Muscle layer of duodenum (tissue), 2 donors: ENCODE measurements around the gene ARMC12.
A peak's percentile ranks its signal among the peaks of the same experiment; 100 is the strongest.

Experiments
- H3K27ac ChIP-seq: one replicate; pipeline ENCODE4 v1.7.0; 2013; ENCODE audit warnings: mild to moderate bottlenecking, low read length
- H3K27me3 ChIP-seq: one replicate; pipeline ENCODE4 v1.7.0; 2013; ENCODE audit warnings: low read depth, mild to moderate bottlenecking, control low read depth, low read length
- H3K36me3 ChIP-seq, 2 donors: one replicate each; pipeline ENCODE4 v1.7.0; 2013; ENCODE audit warnings: low read length in 2 of 2, control low read depth in 1 of 2, mild to moderate bottlenecking in 1 of 2; ENCODE audit not compliant: insufficient read depth in 2 of 2, control insufficient read depth in 1 of 2
- H3K4me1 ChIP-seq, 2 donors: one replicate each; pipeline ENCODE4 v1.7.0; 2013; ENCODE audit warnings: low read length in 2 of 2, mild to moderate bottlenecking in 2 of 2, control low read depth in 1 of 2, moderate library complexity in 1 of 2; ENCODE audit not compliant: insufficient read depth in 2 of 2, control insufficient read depth in 1 of 2
- H3K4me3 ChIP-seq, 2 donors: one replicate each; pipeline ENCODE4 v1.7.0; 2013; ENCODE audit warnings: low read length in 2 of 2, low read depth in 1 of 2, mild to moderate bottlenecking in 1 of 2
- H3K9me3 ChIP-seq, 2 donors: one replicate each; pipeline ENCODE4 v1.7.0; 2013; ENCODE audit warnings: low read length in 2 of 2, control low read depth in 1 of 2, mild to moderate bottlenecking in 1 of 2; ENCODE audit not compliant: control insufficient read depth in 1 of 2
- donor health status: healthy.

The ARMC12 gene

GRCh38 chr6:35759426-35759825 is 22.6 kb downstream of the ARMC12 start:
- Histone ChIP-seq H3K27me3 (peaks cover 16% of the 10 kb centered on the region), H3K4me3 (no peak overlapping the region), H3K27ac (no peak overlapping the region), H3K36me3 (no peaks in the 10 kb centered on the region), H3K9me3 (no peaks in the 10 kb centered on the region), H3K4me1 (no peaks in the 10 kb centered on the region)

GRCh38 chr6:35765739-35766138 is 28.9 kb downstream of the ARMC12 start:
- H3K36me3 ChIP-seq = no peaks in the 10 kb centered on the region
- no peaks in the 10 kb centered on the region for H3K4me1 ChIP-seq

GRCh38 chr6:35769211-35769610 is 32.4 kb downstream of the ARMC12 start:
- H3K27ac ChIP-seq = no peak overlapping the region
- H3K4me1 ChIP-seq = no peaks in the 10 kb centered on the region
- no peaks in the 10 kb centered on the region for H3K36me3 ChIP-seq
- H3K9me3 ChIP-seq = no peaks in the 10 kb centered on the region
- H3K27me3 ChIP-seq = peaks cover 4% of the 10 kb centered on the region
- no peak overlapping the region for H3K4me3 ChIP-seq

More at GRCh38 chr6:35765739-35766138, 28.9 kb downstream of the ARMC12 start:
- peaks cover 18% of the 10 kb centered on the region for H3K27me3 ChIP-seq
- no peaks in the 10 kb centered on the region for H3K9me3 ChIP-seq
- H3K27ac ChIP-seq = no peak overlapping the region
- no peak overlapping the region for H3K4me3 ChIP-seq

GRCh38 chr6:35771343-35771627 is 34.5 kb downstream of the ARMC12 start:
- Histone ChIP-seq H3K27ac (no peak overlapping the region), H3K9me3 (no peaks in the 10 kb centered on the region), H3K36me3 (no peaks in the 10 kb centered on the region), H3K4me1 (peaks cover 0 to 1% of the 10 kb centered on the region in 2 donors), H3K27me3 (no peaks in the 10 kb centered on the region), H3K4me3 (no peak overlapping the region)

DNA sequence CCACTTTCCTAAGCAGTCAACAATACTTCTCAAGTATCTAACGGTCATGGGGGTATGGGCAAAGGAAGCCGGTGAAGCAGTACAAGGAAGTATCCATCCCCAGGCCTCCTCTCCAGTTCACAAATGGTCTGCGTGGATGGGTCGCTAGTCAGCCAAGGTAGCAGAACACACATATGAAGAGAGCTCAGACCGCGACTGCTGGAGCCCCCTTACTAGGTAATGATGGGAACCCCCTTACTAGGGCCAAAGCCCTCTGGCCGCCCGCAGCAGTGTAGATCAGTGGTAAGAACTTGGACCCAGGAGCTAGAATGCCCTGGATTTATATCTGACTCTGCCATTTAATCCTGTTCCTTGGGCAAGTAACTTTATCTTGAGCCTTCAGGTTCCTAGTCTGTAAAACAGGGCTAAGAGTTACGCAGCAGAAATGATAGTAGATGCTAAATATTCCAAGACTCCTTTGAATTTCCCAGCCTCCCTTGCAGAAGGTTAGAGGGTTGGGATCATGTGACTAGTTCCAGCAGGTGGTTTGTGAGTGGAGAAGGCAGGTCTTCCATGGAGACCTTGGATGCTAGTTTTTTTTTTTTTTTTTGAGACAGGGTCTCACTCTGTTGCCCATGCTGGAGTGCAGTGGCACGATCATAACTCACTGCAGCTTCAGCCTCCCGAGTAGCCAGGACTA is 37.4 kb downstream of the ARMC12 start:
- Histone ChIP-seq H3K27me3 (no peaks in the 10 kb centered on the region), H3K27ac (no peak overlapping the region), H3K4me1 (peaks cover 0 to 4% of the 10 kb centered on the region in 2 donors), H3K9me3 (no peaks in the 10 kb centered on the region), H3K4me3 (no peak overlapping the region), H3K36me3 (no peaks in the 10 kb centered on the region)

GRCh38 chr6:35775031-35775430 is 38.2 kb downstream of the ARMC12 start:
- no peaks in the 10 kb centered on the region for H3K27me3 ChIP-seq
- no peak overlapping the region for H3K4me3 ChIP-seq
- no peak overlapping the region for H3K27ac ChIP-seq
- H3K4me1 ChIP-seq = peaks cover 0 to 4% of the 10 kb centered on the region in 2 donors
- no peaks in the 10 kb centered on the region for H3K9me3 ChIP-seq
- H3K36me3 ChIP-seq = no peaks in the 10 kb centered on the region

DNA sequence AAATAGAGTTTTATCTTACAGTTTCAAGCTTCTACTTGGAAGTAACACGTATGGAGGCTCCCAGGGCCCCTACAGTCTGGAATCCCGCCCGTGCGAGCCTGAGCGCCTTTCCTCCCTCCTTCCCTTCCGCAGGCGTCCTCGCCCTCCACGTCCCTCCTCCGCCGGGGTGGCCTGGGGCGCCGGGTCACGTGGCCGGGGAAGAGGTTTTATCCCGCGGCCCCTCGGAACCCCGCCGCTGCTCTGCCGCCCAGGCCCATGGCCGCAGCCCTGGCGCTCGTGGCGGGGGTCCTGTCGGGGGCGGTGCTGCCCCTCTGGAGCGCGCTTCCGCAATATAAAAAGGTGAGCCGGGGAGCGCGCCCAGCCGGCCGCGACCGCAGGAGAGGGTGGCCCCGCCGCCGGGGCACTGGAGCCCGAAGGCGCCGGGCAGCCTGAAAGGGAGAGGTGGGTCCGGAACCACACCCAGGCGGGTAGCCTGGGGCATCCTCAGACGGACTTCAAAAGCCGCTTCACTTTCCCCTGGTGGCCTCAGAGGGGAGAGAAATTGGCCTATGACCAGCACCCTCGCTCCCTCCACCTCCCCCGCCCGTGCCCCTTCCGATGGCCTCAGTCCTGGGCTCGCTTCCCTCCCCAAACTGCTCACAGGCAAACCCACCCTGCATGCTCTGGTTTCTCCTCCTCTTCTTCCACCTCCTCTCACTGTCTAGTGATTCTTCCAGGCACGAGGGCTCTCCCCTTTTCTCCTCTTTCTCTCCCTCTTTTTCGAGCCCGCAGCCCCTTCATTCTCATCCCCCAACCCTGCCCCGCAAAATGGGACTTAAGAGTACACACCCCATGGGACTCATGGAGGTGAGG is 39.8 kb downstream of the ARMC12 start, which contains the start of gene CLPSL2:
TSS of gene CLPSL2 (plus strand) at position 235 of the 852 bp plus-strand sequence. CDS start at position 256, 21 bp downstream.
- peaks cover 0 to 4% of the 10 kb centered on the region in 2 donors for H3K4me1 ChIP-seq
- H3K4me3 ChIP-seq = peak within 1 kb of the TSS in 1 of 2 donors; percentile 72
- H3K27me3 ChIP-seq = peaks cover 4% of the 10 kb centered on the region
- no peak within 1 kb of the TSS for H3K27ac ChIP-seq
- H3K36me3 ChIP-seq = no peaks in the 10 kb centered on the region
- H3K9me3 ChIP-seq = no peaks in the 10 kb centered on the region

DNA sequence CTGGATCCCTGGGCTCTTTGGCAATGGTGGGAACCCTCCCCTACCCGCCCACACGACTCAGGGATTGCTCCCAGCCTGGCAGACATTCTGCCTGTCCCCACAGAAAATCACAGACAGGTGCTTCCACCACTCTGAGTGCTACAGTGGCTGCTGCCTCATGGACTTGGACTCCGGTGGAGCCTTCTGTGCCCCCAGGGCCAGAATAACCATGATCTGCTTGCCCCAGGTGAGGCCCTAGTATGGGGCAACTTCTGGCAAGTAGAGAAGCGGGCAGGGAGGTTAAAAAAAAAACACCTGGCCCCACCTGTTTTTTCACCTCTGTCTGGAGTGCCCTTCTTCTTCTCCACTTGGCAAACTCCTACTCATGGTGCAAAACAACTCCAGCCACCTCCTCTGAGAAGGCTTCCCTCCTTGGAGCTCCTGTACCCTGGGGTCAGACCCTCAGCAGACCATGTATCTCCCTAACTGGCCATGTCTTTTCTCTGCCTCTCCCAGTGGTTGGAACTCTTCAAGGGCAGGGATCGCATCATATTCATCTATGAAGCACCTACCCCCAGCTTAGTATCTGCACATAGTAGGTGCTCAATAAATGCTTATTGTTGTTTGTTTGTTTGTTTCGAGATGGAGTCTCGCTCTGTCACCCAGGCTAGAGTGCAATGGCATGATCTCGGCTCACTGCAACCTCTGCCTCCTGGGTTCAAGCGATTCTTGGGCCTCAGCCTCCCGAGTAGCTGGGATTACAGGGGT is 40.7 kb downstream of the ARMC12 start:
- no peaks in the 10 kb centered on the region for H3K36me3 ChIP-seq
- H3K27me3 ChIP-seq = peaks cover 4% of the 10 kb centered on the region
- H3K4me1 ChIP-seq = peaks cover 0 to 4% of the 10 kb centered on the region in 2 donors
- no peak overlapping the region for H3K4me3 ChIP-seq
- H3K9me3 ChIP-seq = no peaks in the 10 kb centered on the region
- H3K27ac ChIP-seq = no peak overlapping the region

GRCh38 chr6:35778437-35778836 is 41.6 kb downstream of the ARMC12 start:
- Histone ChIP-seq H3K27me3 (peaks cover 4% of the 10 kb centered on the region), H3K4me1 (peaks cover 0 to 4% of the 10 kb centered on the region in 2 donors), H3K27ac (no peak overlapping the region)

DNA sequence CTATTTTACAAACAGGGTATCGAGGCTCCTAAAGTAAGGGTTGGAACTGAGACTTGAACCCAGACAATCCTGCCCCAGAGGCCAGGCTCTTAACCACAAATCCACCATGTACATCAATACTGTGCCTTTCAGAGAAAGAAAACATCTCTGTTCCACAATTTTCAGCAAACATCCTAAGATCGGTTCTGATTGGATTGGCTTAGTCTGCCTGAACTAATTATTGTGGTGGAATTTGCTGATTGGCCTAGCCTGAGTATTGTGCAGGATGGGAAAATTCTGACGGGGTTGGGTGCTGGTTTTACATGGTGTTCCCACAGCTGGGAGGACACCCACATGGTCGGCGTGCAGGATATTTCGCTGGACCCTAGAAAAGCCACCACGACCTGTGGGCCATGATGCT is 43.9 kb downstream of the ARMC12 start, which contains the start of gene CLPSL1:
TSS of gene CLPSL1 (plus strand) at position 301 of the 400 bp plus-strand sequence. CDS start at position 393, 92 bp downstream.
- Histone ChIP-seq H3K36me3 (no peaks in the 10 kb centered on the region), H3K9me3 (no peaks in the 10 kb centered on the region), H3K27me3 (peaks cover 4% of the 10 kb centered on the region), H3K27ac (no peak within 1 kb of the TSS), H3K4me3 (no peak within 1 kb of the TSS), H3K4me1 (peaks cover 0 to 4% of the 10 kb centered on the region in 2 donors)

More at GRCh38 chr6:35778437-35778836, 41.6 kb downstream of the ARMC12 start:
- H3K4me3 ChIP-seq = no peak overlapping the region
- no peaks in the 10 kb centered on the region for H3K36me3 ChIP-seq
- no peaks in the 10 kb centered on the region for H3K9me3 ChIP-seq

DNA sequence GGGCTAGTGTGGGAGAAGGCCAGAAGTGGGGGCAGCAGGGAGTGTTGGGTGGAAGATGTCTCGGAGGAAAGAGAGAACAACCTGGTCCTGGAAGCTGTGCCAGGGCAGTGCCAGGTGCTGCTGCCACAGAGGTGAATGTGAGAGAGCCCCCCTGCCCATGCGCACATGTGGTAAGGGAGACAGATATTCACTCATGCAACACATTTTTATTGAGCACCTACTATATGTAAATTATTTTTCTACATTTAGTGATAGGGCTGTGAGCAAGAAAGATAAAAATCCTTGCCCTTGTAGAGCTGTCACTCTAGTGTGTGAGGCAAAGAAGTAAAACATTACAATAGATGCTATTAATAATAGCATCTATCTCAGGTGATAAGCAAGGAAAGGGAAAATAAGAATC is 44.5 kb downstream of the ARMC12 start:
- no peak overlapping the region for H3K4me3 ChIP-seq
- H3K9me3 ChIP-seq = no peaks in the 10 kb centered on the region
- no peaks in the 10 kb centered on the region for H3K36me3 ChIP-seq
- no peak overlapping the region for H3K27ac ChIP-seq
- H3K4me1 ChIP-seq = peaks cover 0 to 3% of the 10 kb centered on the region in 2 donors
- H3K27me3 ChIP-seq = peaks cover 4% of the 10 kb centered on the region
